KMS-11 (cell line): Measurements from ENCODE around the gene RAMACL.

ENCODE experiments used
- H2AFZ ChIP-seq: fragments of 200-600 bp; sonication (generic); 2 replicates; pipeline ENCODE4 v1.6.1; 2016; ENCODE audit warnings: antibody characterized with exemption, mixed run types, low read depth
- H3K27ac ChIP-seq: fragments of 200-600 bp; sonication (generic); 2 replicates; pipeline ENCODE4 v1.6.1; 2016; ENCODE audit warnings: mild to moderate bottlenecking, mixed run types
- H3K27me3 ChIP-seq: fragments of 200-600 bp; sonication (generic); 2 replicates; pipeline ENCODE4 v1.6.1; 2017; ENCODE audit warnings: mild to moderate bottlenecking, low read depth, mixed run types, moderate library complexity; ENCODE audit not compliant: insufficient read depth
- H3K36me3 ChIP-seq: fragments of 200-600 bp; sonication (generic); 2 replicates; pipeline ENCODE4 v1.6.1; 2017; ENCODE audit warnings: mild to moderate bottlenecking, mixed run types; ENCODE audit not compliant: insufficient read depth
- H3K4me1 ChIP-seq: fragments of 200-600 bp; sonication (generic); 2 replicates; pipeline ENCODE4 v1.6.1; 2016; ENCODE audit warnings: mild to moderate bottlenecking, low read depth, mixed run types; ENCODE audit not compliant: poor library complexity, severe bottlenecking
- H3K4me2 ChIP-seq: fragments of 200-600 bp; sonication (generic); 2 replicates; pipeline ENCODE4 v1.7.0; 2016; ENCODE audit warnings: mild to moderate bottlenecking, mixed run types
- H3K4me3 ChIP-seq: fragments of 200-600 bp; sonication (generic); IDR thresholded peaks from 2 replicates; pipeline ENCODE4 v1.6.1; 2017; ENCODE audit warnings: low read depth, low read length, mixed read lengths; ENCODE audit not compliant: insufficient read depth
- H3K79me2 ChIP-seq: fragments of 200-600 bp; sonication (generic); 2 replicates; pipeline ENCODE4 v1.6.1; 2016; ENCODE audit warnings: low read depth, mixed run types; ENCODE audit not compliant: insufficient read depth
- H3K9ac ChIP-seq: fragments of 200-600 bp; sonication (generic); 2 replicates; pipeline ENCODE4 v1.6.1; 2016; ENCODE audit warnings: mild to moderate bottlenecking, mixed run types
- H4K20me1 ChIP-seq: fragments of 200-600 bp; sonication (generic); 2 replicates; pipeline ENCODE4 v1.6.1; 2016; ENCODE audit warnings: mild to moderate bottlenecking, mixed run types; ENCODE audit not compliant: insufficient read depth
- CTCF ChIP-seq: fragments of 200-600 bp; sonication (generic); conservative IDR thresholded peaks from 2 replicates; pipeline ENCODE4 v1.6.1; 2017; ENCODE audit warnings: low read depth, mild to moderate bottlenecking, antibody characterized with exemption, low read length, moderate library complexity, mixed read lengths

Gene RAMACL

GRCh38 chr6:166601956-166602355 lies 15.5 kb upstream of the RAMACL start:
- H3K4me2 ChIP-seq = no peak overlapping the region
- H3K79me2 ChIP-seq = no peaks in the 10 kb centered on the region

GRCh38 chr6:166600931-166601330 lies 14.5 kb upstream of the RAMACL start:
- Histone ChIP-seq H3K4me1 (no peaks in the 10 kb centered on the region), H3K4me2 (no peak overlapping the region), H3K79me2 (no peaks in the 10 kb centered on the region), H3K4me3 (no peak overlapping the region), H3K27me3 (no peaks in the 10 kb centered on the region), H2AFZ (no peak overlapping the region), H3K9ac (no peak overlapping the region), H3K36me3 (no peaks in the 10 kb centered on the region; the same call in 1 of the 2 replicates), H4K20me1 (no peaks in the 10 kb centered on the region), H3K27ac (no peak overlapping the region)
- TF ChIP-seq CTCF = no peak

More at GRCh38 chr6:166601956-166602355, 15.5 kb upstream of the RAMACL start:
- Histone ChIP-seq H3K4me3 (no peak overlapping the region), H3K27ac (no peak overlapping the region), H2AFZ (no peak overlapping the region), H3K27me3 (no peaks in the 10 kb centered on the region), H3K4me1 (no peaks in the 10 kb centered on the region), H4K20me1 (no peaks in the 10 kb centered on the region), H3K36me3 (no peaks in the 10 kb centered on the region; the same call in 1 of the 2 replicates), H3K9ac (no peak overlapping the region)
- no peak for TF ChIP-seq CTCF

- H3K4me1 ChIP-seq = no peaks in the 10 kb centered on the region
- H2AFZ ChIP-seq = no peak overlapping the region
- H4K20me1 ChIP-seq = no peaks in the 10 kb centered on the region
- H3K4me2 ChIP-seq = no peak overlapping the region
- no peak for TF ChIP-seq CTCF
- H3K36me3 ChIP-seq = no peaks in the 10 kb centered on the region; the same call in 1 of the 2 replicates
- no peak overlapping the region for H3K27ac ChIP-seq
- H3K4me3 ChIP-seq = no peak overlapping the region
- H3K9ac ChIP-seq = no peak overlapping the region
- no peaks in the 10 kb centered on the region for H3K27me3 ChIP-seq
- no peaks in the 10 kb centered on the region for H3K79me2 ChIP-seq
Observed at GRCh38 chr6:166599205-166599604, 12.7 kb upstream of the RAMACL start.

GRCh38 chr6:166598441-166599138 lies 12.1 kb upstream of the RAMACL start:
- H3K79me2 ChIP-seq = no peaks in the 10 kb centered on the region
- no peak overlapping the region for H3K4me3 ChIP-seq
- no peak overlapping the region for H3K4me2 ChIP-seq
- no peaks in the 10 kb centered on the region for H3K27me3 ChIP-seq
- H3K27ac ChIP-seq = no peak overlapping the region
- no peak for TF ChIP-seq CTCF
- no peaks in the 10 kb centered on the region for H4K20me1 ChIP-seq
- no peaks in the 10 kb centered on the region; the same call in 1 of the 2 replicates for H3K36me3 ChIP-seq
- H3K9ac ChIP-seq = no peak overlapping the region
- H3K4me1 ChIP-seq = no peaks in the 10 kb centered on the region
- H2AFZ ChIP-seq = no peak overlapping the region
